Measurements from ENCODE around the gene ARHGAP26. TPM values are rescaled to one million over a fixed set of nuclear protein-coding genes. Genes with fewer than 3 reads are reported as not detected.
A peak's percentile ranks its signal among the peaks of the same experiment; 100 is the strongest.

Gene ARHGAP26
- total RNA-seq, 1 donor, result 7.6 TPM

- Histone ChIP-seq H4K20me1 (ENCODE audit: insufficient read depth, low read length) (no peaks in the 10 kb centered on the region), H3K27ac (ENCODE audit: low read depth, low read length) (no peak overlapping the region), H3K9me3 (ENCODE audit: low read depth, low read length) (no peaks in the 10 kb centered on the region), H3K36me3 (ENCODE audit: insufficient read depth, low read length) (no peaks in the 10 kb centered on the region), H3K4me1 (ENCODE audit: insufficient read depth, low read length) (peaks cover 19% of the 10 kb centered on the region), H3K27me3 (ENCODE audit: insufficient read depth, low read length) (no peaks in the 10 kb centered on the region), H3K4me2 (ENCODE audit: insufficient read depth, low read length) (no peak overlapping the region), H3K4me3 (ENCODE audit: insufficient read depth, low read length) (no peak overlapping the region), H3K79me2 (ENCODE audit: insufficient read depth, low read length) (no peaks in the 10 kb centered on the region), H2AFZ (ENCODE audit: low read length) (no peak overlapping the region)
- DNase-seq (ENCODE audit: insufficient read length, low spot score, missing footprints), result no peak
- TF ChIP-seq, protein P1, sequence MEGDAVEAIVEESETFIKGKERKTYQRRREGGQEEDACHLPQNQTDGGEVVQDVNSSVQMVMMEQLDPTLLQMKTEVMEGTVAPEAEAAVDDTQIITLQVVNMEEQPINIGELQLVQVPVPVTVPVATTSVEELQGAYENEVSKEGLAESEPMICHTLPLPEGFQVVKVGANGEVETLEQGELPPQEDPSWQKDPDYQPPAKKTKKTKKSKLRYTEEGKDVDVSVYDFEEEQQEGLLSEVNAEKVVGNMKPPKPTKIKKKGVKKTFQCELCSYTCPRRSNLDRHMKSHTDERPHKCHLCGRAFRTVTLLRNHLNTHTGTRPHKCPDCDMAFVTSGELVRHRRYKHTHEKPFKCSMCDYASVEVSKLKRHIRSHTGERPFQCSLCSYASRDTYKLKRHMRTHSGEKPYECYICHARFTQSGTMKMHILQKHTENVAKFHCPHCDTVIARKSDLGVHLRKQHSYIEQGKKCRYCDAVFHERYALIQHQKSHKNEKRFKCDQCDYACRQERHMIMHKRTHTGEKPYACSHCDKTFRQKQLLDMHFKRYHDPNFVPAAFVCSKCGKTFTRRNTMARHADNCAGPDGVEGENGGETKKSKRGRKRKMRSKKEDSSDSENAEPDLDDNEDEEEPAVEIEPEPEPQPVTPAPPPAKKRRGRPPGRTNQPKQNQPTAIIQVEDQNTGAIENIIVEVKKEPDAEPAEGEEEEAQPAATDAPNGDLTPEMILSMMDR (IDR thresholded peaks at IDR 0.05; ENCODE audit: extremely low read depth, low read depth, low read length), result no peak
Observed at GRCh38 chr5:142782976-142783530, 12.9 kb downstream of the ARHGAP26 start.

GRCh38 chr5:142783601-142784341 is 13.6 kb downstream of the ARHGAP26 start:
- Histone ChIP-seq H3K27ac (ENCODE audit: low read depth, low read length) (no peak overlapping the region), H3K79me2 (ENCODE audit: insufficient read depth, low read length) (no peaks in the 10 kb centered on the region), H3K4me1 (ENCODE audit: insufficient read depth, low read length) (peaks cover 19% of the 10 kb centered on the region), H3K9me3 (ENCODE audit: low read depth, low read length) (no peaks in the 10 kb centered on the region), H2AFZ (ENCODE audit: low read length) (peak overlapping the region; percentile 52), H3K4me3 (ENCODE audit: insufficient read depth, low read length) (no peak overlapping the region), H3K27me3 (ENCODE audit: insufficient read depth, low read length) (no peaks in the 10 kb centered on the region), H4K20me1 (ENCODE audit: insufficient read depth, low read length) (no peaks in the 10 kb centered on the region), H3K36me3 (ENCODE audit: insufficient read depth, low read length) (no peaks in the 10 kb centered on the region), H3K4me2 (ENCODE audit: insufficient read depth, low read length) (peak overlapping the region; percentile 60)
- DNase-seq (ENCODE audit: insufficient read length, low spot score, missing footprints), result peak; percentile 66
- TF ChIP-seq, protein P1 (IDR thresholded peaks at IDR 0.05; ENCODE audit: extremely low read depth, low read depth, low read length), result no peak

GRCh38 chr5:142784401-142784955 is 14.3 kb downstream of the ARHGAP26 start:
- Histone ChIP-seq H3K27ac (ENCODE audit: low read depth, low read length) (no peak overlapping the region), H3K27me3 (ENCODE audit: insufficient read depth, low read length) (no peaks in the 10 kb centered on the region), H3K4me3 (ENCODE audit: insufficient read depth, low read length) (no peak overlapping the region), H3K79me2 (ENCODE audit: insufficient read depth, low read length) (no peaks in the 10 kb centered on the region), H3K4me1 (ENCODE audit: insufficient read depth, low read length) (peaks cover 13% of the 10 kb centered on the region), H3K36me3 (ENCODE audit: insufficient read depth, low read length) (no peaks in the 10 kb centered on the region), H3K4me2 (ENCODE audit: insufficient read depth, low read length) (no peak overlapping the region), H4K20me1 (ENCODE audit: insufficient read depth, low read length) (no peaks in the 10 kb centered on the region), H2AFZ (ENCODE audit: low read length) (no peak overlapping the region), H3K9me3 (ENCODE audit: low read depth, low read length) (no peaks in the 10 kb centered on the region)
- peak; percentile 71 for DNase-seq (ENCODE audit: insufficient read length, low spot score, missing footprints)
- TF ChIP-seq, protein P1 (IDR thresholded peaks at IDR 0.05; ENCODE audit: extremely low read depth, low read depth, low read length), result no peak

- no peak overlapping the region for H3K4me2 ChIP-seq (ENCODE audit: insufficient read depth, low read length)
- no peak overlapping the region for H3K27ac ChIP-seq (ENCODE audit: low read depth, low read length)
- no peaks in the 10 kb centered on the region for H4K20me1 ChIP-seq (ENCODE audit: insufficient read depth, low read length)
- no peaks in the 10 kb centered on the region for H3K9me3 ChIP-seq (ENCODE audit: low read depth, low read length)
- no peak for DNase-seq (ENCODE audit: insufficient read length, low spot score, missing footprints)
- H3K79me2 ChIP-seq (ENCODE audit: insufficient read depth, low read length), result no peaks in the 10 kb centered on the region
- H2AFZ ChIP-seq (ENCODE audit: low read length), result no peak overlapping the region
- peaks cover 12% of the 10 kb centered on the region for H3K4me1 ChIP-seq (ENCODE audit: insufficient read depth, low read length)
- TF ChIP-seq, protein P1 (IDR thresholded peaks at IDR 0.05; ENCODE audit: extremely low read depth, low read depth, low read length), result no peak
- no peak overlapping the region for H3K4me3 ChIP-seq (ENCODE audit: insufficient read depth, low read length)
- H3K36me3 ChIP-seq (ENCODE audit: insufficient read depth, low read length), result no peaks in the 10 kb centered on the region
- H3K27me3 ChIP-seq (ENCODE audit: insufficient read depth, low read length), result no peaks in the 10 kb centered on the region
Observed at GRCh38 chr5:142785206-142785605, 15.0 kb downstream of the ARHGAP26 start.
